HEK293T (cell line): Measurements from ENCODE around the gene MPPED1.

Experiments used
- ARNT ChIP-seq: fragments of 450-650 bp; IDR thresholded peaks from 2 replicates; pipeline ENCODE4 v1.6.1; 2017; ENCODE audit warnings: mild to moderate bottlenecking
- BHLHE40 ChIP-seq: fragments of 450-650 bp; IDR thresholded peaks from 2 replicates; pipeline ENCODE4 v1.6.1; 2016; ENCODE audit warnings: mild to moderate bottlenecking, moderate library complexity, borderline replicate concordance
- ELF4 ChIP-seq: fragments of 450-650 bp; IDR thresholded peaks from 2 replicates; pipeline ENCODE4 v1.6.1; 2017; ENCODE audit warnings: antibody characterized with exemption
- FOXK2 ChIP-seq: fragments of 450-650 bp; IDR thresholded peaks from 2 replicates; pipeline ENCODE4 v1.6.1; 2016; ENCODE audit warnings: mild to moderate bottlenecking
- HDGF ChIP-seq: fragments of 450-650 bp; IDR thresholded peaks from 2 replicates; pipeline ENCODE4 v1.6.1; 2017; ENCODE audit warnings: antibody characterized with exemption, borderline replicate concordance
- LEF1 ChIP-seq: fragments of 450-650 bp; IDR thresholded peaks from 2 replicates; pipeline ENCODE4 v1.6.1; 2017; ENCODE audit warnings: mild to moderate bottlenecking, borderline replicate concordance
- SP1 ChIP-seq: fragments of 450-650 bp; IDR thresholded peaks from 2 replicates; pipeline ENCODE4 v1.6.1; 2017
- SUZ12 ChIP-seq: fragments of 450-650 bp; IDR thresholded peaks from 2 replicates; pipeline ENCODE4 v1.6.1; 2016; ENCODE audit warnings: mild to moderate bottlenecking

DNA sequence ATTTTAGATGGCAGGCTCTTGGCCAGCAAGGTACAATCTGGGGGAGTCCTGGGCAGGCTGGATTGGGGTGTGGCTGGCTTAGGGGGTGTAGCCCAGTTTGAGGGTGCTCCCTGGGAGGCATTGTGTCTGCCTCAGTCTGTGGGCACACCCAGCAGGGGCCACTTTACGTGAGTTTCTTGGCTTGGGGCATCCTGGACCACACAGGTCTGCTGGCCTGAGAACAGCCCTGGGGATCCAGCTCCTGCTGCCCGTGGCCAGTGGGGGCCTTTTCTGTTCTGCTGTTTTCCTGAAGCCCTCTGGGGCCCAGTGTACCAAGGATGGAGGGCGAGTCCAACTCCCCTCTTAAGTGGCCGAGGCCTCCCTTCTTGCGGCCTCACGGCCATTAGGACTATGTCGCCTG lies 71.9 kb downstream of the MPPED1 start:
- TF ChIP-seq HDGF = no peak
- TF ChIP-seq ELF4 = no peak
- no peak for TF ChIP-seq BHLHE40
- TF ChIP-seq SP1 = no peak
- no peak for TF ChIP-seq SUZ12
- TF ChIP-seq LEF1 = no peak
- TF ChIP-seq FOXK2 = no peak
- no peak for TF ChIP-seq ARNT
